Left forelimb (tissue), 1 donor: ENCODE measurements around the gene EIF4E2.
"Not testable (repeated sequence)": the region's sequence is repeated elsewhere in the genome, so short reads cannot be mapped to it uniquely, and the experiment has no call there.

Experiments
- DNase-seq: peaks from one replicate; pipeline ENCODE4 v3.0.0-alpha.2; 2018; ENCODE audit warnings: low spot score

EIF4E2 gene

DNA sequence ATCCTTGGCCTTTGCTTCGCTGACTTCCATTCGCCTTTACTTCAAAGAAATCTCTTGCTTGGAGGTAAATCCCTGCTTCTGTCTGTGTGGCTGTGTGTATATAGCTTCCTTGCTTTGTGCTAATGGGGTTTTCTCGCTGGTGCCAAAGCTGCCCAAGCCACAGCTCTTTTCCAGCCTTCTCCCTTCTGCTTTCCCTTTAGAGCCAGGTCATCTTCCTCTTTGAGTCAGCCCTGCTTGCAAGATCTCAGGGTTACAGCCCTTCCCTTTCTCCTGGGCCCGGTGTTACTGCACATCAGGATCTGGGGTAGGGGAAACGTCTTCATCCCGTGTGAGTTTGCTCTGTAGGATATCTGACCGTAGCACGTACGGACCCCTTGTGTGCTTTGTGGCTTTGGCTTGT, 19.1 kb downstream of the EIF4E2 start:
- no peak for DNase-seq

DNA sequence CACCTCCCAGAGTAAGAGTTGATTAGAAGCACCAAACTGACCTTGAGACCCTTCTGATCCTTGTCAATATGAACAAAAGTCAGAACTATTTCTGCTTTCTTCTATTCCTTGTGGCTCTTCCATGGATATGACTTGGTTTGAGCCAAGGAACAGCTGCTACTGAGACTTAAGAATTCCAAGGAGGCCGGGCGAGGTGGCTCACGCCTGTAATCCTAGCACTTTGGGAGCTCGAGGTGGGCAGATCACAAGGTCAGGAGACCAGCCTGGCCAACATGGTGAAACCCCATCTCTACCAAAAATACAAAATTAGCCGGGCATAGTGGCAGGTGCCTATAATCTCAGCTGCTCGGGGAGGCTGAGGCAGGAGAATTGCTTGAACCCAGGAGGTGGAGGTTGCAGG, 20.0 kb downstream of the EIF4E2 start:
- not testable (repeated sequence) for DNase-seq

DNA sequence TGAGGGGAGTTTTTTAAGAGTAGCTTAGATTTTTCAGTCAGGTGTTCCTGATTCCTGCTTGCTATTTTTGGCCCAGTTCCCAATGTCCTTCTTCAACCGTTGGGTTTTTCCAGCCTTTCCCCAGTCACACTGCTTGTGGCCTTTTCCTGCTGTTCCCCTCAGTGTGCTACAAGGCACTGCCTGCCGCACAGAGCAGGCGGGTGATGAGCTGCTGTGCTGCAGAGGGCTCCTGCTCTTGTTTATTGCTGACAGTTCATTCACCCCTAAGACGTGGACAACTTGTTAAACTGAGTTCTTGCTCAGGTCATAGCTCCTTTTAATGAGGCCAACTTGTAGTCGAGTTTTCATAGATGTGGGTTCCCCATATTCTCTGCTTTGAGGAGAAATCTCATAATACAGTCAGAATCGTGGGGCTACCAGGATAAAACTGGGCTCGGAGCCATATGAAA, 20.6 kb downstream of the EIF4E2 start:
- no peak for DNase-seq

- DNase-seq, result no peak
Observed at GRCh38 chr2:232573042-232573441, 22.6 kb downstream of the EIF4E2 start.

DNA sequence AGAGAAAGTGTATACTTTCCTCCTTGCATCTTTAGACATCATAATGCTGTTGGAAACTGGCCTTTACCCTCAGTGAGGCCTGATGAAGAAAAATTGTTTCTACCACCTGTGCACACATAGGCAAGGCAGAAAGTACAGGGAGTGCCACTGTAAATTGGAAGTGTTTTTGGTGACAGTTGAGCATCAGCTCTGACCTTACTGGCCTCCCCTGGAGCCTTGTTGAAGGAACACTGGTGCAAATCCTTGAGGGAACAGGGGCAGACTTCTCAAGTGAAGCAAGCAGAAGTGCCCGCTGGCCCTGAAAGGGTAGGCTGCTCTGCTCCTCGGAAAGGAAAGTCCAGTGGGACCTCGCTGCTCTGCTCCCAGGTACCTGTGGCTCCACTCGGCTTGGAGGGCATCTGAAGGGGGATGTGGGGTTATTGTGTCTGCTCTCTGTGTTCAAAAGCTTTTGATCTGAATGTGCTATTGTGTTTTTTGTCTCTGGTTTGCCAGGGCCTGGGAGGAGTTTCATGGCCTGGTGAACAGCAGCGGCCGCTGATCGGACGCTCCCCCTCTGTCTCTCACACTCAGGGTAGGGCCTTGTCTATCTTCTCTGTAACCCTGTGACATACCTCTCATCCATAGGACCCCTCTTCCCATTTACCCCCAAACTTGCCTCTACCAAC, 23.4 kb downstream of the EIF4E2 start:
- DNase-seq, result no peak

DNA sequence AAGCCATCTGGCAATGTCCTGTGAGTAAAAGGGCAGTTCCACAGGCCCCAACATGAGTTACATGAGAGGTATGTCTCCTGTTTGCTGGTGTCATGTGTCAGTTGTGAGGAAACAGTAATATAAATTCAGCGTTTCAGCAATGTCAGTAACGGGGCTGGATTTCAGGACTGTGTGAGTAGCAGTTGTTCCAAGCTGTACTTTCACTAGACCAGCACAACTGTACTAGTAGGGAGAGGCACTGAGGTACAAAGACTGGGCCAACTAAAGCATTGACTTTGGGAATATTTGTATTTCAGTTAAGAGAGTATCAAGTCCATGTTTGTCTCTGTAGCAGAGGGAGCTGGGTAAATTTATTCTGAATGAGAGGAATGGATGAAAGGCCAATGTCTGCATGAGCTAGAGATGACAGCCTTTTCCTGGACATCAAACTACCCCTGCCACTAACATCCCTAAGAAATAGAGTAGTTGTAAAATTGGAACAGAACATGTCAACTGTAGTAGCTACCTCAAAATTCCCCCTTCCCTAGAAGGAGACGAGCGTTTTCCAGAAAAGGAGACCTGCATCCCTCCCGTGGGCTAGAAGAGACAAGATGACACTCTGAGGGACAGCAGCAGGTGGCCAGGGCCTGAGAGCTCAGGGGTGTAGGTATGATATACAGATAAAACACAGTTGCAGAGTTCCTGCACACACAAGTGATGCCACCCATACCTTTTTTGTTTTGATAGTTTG, 24.4 kb downstream of the EIF4E2 start:
- DNase-seq, result no peak

DNA sequence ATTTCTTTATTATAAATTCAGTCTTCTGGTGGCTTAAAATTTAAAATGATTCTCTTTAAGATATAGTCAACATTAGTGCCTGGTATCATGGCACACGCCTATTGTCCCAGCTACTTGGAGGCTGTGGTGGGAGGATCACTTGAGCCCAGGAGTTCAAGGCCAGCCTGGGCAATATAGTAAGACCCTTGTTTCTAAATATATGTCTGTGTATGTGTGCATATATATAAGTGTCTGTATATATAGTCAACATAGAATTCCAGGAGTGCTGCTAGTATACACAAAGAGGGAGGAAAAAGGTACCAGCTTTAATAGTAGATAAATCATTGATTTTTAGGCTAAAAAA, 24.9 kb downstream of the EIF4E2 start:
- DNase-seq, result no peak

DNA sequence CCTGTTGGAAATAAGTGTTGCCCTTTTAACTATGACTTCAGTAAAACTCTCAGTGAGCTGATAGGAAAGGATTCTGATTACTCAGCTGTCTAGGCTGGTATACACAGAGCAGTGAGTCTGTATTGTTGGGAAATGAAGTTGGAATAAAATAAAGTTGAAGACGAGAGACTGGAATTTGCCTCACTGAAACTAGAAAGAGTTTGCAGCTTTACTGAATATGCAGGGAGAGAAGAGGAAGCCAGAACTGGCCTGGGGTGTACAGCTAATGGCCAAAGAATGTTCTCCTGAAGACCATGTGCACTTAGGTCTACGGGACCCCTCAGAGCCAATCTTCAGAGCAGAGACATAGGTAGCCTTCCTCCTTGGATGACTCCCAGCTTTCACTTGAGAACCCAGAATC, 26.5 kb downstream of the EIF4E2 start:
- no peak for DNase-seq

- DNase-seq, result no peak
Observed at GRCh38 chr2:232577841-232578240, 27.4 kb downstream of the EIF4E2 start.

DNA sequence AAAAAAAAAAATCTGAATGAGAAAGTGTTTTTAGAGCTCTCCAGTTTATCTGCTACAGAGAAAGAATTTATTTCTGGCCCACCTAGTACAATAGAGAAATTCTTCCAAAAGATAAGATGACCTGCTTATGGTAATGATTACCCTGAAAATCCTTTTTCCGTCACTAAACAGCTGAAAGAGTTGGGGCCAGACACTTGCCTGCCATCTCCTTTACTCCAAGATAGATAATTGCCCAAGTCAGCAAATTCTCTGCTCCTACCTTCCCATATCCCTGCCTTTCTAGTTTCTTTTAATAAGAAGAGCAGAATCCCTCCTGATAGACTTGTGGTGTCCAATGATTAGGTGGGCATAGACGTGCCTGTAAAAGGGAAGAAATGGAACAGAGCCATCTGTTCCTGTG, 28.1 kb downstream of the EIF4E2 start:
- no peak for DNase-seq

GRCh38 chr2:232580648-232580981, 30.1 kb downstream of the EIF4E2 start:
- no peak for DNase-seq

- no peak for DNase-seq
Observed at GRCh38 chr2:232581725-232582124, 31.2 kb downstream of the EIF4E2 start.

DNA sequence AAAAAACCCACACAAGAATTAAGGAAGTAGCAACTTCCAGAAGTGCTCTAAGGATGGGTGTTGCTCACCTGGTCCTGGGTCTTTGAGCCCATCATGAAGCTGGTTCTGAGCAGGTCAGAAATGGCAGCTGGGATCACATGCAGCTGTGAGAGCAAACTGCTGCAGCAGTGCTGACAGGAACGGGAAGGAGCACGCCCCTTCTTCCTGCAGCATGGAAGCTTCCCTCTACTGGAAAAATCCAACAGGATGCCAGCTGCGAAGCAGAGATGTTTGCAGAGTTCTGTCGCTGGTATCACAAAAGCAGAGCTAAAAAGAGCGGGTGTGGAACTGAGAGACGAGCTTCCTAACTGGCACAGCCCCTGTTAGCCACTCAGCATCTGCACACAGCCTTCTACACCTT, 33.7 kb downstream of the EIF4E2 start:
- DNase-seq, result no peak

- DNase-seq, result no peak
Observed at GRCh38 chr2:232586943-232587505, 36.5 kb downstream of the EIF4E2 start.

DNA sequence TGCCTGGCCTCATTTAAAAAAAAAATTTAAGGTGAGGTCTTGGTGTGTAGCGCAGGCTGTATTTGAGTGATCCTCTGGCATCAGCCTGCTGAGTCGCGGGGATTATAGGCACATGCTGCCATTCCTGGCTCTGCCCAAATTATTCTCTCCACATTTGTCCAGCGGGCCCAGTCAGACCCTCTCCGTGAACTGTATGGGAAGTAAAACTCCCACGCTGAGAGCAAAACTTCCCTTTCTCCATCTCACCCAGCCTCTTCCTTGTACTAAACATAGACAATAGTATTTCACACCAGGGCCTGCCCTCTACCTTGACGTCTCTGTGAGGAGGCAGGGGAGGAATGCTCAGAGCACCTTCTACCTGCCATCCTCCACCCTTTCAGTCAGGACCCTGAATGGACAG, 37.0 kb downstream of the EIF4E2 start:
- no peak for DNase-seq

- DNase-seq, result no peak
Observed at GRCh38 chr2:232588031-232588430, 37.5 kb downstream of the EIF4E2 start.

DNA sequence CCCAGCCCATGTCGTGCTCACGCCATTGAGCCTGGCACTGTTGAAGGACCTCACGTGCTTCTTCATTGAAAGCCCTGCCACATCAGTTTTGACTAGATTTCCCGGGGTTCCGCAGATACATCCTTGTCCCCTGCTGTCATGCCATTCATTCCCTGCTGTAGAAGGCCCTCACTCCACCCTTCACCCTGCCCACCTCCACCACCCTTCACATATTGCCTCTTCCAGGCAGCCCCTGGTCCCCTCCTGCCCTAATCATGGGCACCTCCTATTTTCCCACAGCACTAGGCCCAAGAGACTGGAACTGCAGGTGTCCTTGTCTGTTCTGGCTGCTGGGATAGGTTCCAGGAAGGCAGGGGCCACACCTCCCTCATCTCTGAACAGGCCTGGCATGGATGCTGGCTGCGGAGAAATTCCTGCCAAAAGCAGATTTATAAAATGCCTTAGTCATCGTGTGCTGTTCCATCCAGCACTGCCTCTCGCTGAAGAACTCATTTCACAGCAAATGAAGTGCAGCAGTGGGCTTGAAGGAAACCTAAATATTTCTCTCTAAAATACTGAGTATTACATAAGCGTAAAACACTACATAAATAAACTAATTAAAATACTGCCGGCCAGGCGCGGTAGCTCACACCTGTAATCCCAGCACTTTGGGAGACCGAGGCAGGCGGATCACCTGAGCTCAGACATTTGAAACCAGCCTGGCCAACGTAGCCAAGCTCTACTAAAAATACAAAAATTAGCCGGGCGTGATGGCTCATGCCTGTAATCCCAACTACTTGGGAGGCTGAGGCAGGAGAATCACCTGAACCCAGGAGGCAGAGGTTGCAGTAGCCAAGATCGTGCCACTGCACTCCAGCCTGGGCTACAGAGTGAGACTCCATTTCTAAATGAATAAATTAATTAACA, 38.4 kb downstream of the EIF4E2 start:
- DNase-seq, result peak; percentile 72

DNA sequence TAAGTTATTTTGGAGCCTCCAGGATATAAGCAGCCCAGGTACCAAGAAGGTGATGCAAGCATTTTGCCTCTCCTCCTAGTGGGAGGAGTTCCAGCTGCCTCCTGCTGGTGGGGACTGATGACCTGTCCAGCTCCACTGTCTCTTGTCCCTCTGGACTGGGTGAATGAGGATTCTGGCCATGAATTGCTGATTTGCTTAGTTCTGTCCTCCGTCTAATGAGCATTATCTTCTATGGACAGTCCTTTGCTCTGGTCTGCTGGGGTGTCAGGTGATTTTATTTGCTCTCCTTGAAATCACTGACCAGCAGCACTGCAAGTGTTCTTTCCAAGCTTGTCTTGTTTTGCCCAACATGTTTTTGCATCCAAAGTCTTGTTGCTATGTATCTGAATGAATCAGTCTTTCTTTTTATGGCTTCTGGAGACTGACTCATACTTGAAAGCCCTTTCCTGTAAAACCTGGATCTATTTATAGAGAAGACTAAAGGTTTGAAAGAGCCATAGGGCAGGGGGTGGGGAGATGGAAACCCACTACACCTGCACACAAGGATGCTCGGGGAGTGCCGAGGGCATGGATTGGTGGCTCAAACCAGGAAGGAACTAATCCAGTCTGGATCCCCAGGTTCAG, 42.4 kb downstream of the EIF4E2 start:
- no peak for DNase-seq

GRCh38 chr2:232593982-232594381, 43.5 kb downstream of the EIF4E2 start:
- DNase-seq, result no peak

GRCh38 chr2:232597362-232598079, 47.0 kb downstream of the EIF4E2 start:
- no peak for DNase-seq

- no peak for DNase-seq
Observed at GRCh38 chr2:232598293-232598692, 47.8 kb downstream of the EIF4E2 start.
